NOMO-1 treated with DMSO at 0.1 percent for 48 hours (cell line): ENCODE data around the gene SULT2B1.
"Not testable (repeated sequence)": the region's sequence is repeated elsewhere in the genome, so short reads cannot be mapped to it uniquely, and the experiment has no call there.

Experiments
- DNase-seq: peaks from one replicate; lab custom pipeline; 2025; ENCODE audit not compliant: unreplicated experiment; lab: John Stamatoyannopoulos, UW

SULT2B1 gene

DNA sequence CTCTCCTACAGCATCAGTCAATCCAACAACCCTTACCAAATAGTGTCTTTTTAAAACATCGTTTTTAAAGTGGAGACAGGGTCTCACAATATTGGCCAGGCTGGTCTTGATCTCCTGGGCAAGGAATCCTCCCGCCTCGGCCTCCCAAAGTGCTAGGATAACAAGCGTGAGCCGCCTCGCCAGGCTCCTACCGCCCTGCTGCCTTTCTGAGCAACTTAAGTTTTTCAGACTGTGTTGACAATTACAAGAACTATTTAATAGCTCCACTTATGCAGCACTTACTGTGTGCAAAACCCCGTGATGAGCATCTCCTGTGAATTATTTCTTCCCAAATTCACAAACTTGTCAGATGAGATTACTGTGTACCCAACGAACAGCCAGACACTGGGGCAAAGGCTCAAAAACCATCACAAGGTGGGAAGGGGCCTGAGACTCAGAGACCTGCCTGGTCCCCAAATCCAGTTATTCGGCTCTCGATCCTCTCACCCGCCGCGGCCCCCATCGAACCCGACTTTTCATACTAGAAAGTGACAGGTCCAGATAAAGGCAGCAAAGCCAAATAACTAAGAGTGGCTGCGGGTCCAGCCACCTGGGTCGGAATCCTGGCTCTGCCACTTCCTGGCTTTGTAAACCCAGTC, 66.4 kb downstream of the SULT2B1 start:
- DNase-seq = no peak

DNA sequence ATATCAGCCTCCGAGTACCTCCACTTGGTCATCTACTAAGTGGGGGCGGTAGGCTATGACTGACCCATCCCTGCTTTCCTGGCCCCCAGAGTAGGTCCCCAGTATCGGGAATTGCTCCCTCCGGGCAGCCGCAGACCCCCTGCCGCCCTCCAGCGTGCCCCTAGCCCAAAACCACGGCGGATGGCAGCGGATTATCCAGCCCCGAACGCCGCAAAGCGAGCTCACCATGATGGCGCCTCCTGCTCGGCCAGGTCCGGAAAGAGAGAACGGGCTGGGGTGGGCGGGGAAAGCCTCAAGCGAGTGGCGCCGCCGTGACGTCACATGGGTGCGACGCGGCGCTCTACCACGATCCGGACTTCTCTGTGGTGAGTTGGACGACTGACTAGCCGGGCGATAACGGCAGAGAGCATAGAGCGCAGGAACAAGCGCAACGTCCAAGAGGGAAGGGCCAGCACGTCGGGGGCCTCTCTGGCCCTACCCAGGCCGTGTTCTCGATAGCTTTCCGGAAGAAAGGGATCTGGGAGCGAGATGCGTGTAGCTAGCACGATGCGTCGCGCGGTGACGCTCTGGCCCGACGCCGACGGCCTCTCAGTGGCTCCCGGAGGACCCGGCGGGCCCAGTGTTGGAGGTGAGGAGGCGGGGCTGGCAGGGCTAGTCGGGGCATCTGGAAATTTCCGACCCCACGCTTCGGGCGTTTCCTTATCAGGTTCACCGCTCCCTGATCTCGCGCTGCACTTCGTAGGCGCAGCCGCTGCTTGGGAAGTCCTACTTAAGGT, 67.1 kb downstream of the SULT2B1 start, which contains the start of the genes RPL18 and SPHK2:
Gene RPL18, minus strand, starts transcription at position 263 of the 776 bp plus-strand sequence. Its CDS starts 35 bp downstream, at position 228.
Gene SPHK2, plus strand, starts transcription at position 591 of the 776 bp plus-strand sequence. CDS start 1,009 bp downstream, outside the sequence.
- DNase-seq = peak; percentile 100

DNA sequence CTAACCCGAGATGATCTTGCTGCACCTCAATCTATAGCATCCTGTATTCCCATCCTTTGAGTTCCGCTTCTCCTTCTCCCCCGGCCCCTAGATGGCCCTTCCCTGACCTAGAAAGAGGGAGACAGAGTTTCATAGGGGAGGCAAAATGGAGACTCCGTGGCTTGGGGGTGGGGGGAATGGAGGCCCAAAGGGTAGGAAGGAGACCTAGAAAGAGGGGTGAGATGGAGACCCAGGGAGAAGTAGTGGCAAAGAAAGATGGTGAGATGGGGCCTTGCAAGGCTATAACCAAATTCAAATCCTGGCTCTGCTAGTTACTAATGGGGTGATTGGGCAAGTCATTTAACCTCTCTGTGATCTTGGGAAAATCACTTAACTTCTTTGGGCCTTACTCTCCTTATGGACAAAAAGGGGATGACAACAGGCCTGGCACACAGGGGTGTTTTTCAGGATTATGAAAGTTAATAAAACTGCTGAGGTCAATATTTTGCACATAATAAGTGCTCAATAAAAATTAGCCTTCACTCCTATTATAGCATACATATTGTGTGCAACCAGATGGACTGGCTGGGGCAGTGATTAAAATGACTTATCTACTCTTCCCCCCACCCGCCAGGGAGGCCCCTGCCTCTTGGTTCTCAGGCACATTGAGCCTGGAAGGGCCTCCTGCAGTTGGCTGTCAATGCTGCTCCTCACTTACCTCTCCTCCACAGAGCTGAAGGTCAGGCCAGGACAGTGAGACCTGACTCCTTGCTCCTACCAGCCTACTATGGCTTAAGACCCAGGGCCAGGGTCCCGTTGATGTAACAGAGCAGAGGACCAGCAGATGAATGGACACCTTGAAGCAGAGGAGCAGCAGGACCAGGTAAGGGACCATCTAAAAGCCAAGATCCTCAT, 68.0 kb downstream of the SULT2B1 start:
- peak; percentile 27 for DNase-seq

DNA sequence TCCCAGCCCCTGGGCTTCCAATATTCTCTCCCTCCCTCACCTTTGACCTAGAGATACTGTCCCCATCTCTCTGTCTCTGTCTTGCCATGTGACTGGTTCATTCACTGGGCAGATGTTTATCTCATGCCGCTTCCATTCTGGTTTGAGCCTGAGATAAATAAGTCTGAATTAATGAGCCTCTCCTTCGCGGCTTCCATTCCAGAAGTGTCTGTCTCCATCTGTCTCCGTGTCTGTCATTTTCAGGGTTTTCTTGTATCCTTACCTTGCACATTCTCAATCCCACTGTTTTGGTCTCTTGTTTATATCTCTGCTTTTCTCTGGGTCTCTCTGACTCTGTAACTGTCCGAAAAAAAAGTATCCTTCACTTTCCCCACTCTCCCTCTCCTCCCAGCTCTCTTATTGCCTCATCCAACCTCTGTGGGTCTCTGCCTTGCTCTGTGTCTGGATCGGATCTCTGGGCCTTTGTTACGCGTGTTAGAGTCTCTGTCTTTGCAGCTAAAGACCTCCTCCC, 71.6 kb downstream of the SULT2B1 start:
- no peak for DNase-seq

DNA sequence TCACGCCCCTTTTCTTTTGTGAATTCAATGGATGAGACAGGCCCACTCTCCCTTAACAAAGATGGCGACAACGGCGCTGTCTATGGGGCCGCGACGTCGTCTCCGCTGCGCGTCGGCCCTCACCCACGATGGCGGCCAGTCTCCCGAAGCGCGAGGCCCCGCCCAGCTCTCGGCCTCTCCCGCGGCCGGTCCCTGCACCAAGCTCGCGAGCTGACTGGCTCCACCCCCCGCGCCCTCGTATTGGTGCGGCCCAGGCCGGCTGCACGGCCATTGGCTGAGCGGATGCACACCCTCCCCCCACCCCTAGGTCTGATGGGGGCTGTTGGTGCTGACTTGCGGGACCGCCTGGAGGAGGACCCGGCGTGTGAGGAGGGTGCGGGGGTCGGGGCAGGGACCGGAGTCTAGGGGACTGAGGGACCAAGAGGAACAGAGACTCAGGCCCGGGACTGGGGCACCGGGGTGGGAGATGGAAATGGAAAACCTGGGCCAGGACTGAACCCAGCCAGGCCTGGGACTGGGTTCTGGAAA, 72.2 kb downstream of the SULT2B1 start:
- no peak for DNase-seq

DNA sequence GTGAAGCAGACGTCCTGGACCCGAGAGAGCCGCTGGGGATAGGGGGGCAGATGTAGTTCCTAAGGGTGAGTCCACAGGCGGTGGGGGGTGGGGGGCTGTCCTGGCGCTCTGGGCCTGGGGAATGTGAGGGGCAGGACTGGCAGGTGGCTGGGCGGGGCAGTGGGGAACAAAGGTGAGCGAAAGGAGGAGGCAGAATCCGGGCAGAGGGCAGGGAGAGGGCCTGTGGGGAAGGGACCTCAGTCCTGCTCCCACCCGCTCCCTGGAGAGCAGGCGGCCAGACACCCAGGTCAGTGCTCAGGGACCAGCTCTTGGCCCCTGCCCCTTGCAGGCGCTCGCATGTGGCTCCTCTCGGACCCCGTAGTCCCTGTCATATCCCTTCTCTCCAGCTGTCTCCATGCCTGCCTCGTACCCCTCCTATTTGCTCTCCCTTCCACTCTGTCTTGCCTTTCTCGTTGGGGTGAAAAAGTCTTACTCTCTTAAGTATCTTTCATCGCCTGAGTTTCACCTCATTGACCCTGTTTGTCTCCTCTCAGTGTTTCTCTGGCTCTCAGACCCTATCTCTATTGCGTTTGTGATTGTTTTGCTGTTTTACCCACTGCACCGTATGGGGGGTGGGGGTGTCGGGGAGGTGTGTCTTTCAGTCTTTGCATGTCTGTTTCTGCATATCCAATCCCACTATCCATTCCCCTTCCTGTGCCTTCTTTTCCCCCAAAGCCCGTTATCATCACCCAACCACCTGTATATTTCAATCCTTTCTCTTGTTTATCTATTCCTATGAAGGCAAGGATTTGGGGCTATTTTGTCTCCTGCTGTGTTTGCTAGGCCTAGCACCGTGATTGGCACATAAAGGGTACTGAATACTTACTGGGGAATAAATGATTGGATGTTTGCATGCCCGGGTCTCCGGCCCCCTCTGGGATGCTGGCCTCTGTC, 73.1 kb downstream of the SULT2B1 start:
- no peak for DNase-seq

DNA sequence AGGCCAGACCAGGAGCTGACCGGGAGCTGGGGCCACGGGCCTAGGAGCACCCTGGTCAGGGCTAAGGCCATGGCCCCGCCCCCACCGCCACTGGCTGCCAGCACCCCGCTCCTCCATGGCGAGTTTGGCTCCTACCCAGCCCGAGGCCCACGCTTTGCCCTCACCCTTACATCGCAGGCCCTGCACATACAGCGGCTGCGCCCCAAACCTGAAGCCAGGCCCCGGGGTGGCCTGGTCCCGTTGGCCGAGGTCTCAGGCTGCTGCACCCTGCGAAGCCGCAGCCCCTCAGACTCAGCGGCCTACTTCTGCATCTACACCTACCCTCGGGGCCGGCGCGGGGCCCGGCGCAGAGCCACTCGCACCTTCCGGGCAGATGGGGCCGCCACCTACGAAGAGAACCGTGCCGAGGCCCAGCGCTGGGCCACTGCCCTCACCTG, 73.9 kb downstream of the SULT2B1 start:
- DNase-seq = no peak

DNA sequence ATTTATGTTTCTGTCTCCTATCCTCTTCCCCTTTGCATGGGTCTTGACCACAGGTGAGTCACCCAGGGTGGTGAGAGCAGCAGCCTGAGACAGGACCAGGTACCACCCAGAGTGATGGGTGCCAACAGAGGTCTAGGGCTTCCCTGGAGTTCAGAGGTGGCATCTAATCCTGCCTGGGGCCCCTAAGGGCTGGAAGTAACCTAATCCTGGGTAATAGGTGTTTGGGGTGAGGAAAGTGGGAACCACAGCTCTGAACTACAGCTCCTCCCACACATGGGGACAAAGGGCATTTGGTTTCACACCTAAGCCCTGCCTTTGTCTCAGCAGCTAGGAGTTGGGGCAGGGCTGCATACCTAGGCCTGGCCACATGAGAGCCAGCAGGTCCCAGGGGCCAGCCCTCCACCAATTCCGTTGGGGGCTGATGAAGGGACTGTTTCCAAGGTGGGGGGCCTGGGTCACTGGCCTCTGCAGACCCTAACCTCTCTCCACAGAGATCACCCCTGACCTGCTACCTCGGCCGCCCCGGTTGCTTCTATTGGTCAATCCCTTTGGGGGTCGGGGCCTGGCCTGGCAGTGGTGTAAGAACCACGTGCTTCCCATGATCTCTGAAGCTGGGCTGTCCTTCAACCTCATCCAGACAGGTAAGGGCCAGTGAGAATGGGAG, 75.4 kb downstream of the SULT2B1 start:
- DNase-seq = peak; percentile 18

DNA sequence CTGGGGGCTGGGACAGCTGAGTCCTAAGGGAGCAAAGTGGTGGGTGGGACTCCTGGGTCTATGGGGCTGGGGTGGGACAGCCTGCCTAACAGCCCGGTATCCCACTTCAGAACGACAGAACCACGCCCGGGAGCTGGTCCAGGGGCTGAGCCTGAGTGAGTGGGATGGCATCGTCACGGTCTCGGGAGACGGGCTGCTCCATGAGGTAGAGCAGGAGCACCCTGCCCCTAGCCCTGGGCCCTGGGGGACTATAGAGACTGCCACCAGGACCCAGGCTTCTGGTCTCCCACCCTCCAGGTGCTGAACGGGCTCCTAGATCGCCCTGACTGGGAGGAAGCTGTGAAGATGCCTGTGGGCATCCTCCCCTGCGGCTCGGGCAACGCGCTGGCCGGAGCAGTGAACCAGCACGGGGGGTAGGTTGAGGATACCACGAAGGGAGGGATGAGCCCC, 75.9 kb downstream of the SULT2B1 start:
- DNase-seq = no peak

DNA sequence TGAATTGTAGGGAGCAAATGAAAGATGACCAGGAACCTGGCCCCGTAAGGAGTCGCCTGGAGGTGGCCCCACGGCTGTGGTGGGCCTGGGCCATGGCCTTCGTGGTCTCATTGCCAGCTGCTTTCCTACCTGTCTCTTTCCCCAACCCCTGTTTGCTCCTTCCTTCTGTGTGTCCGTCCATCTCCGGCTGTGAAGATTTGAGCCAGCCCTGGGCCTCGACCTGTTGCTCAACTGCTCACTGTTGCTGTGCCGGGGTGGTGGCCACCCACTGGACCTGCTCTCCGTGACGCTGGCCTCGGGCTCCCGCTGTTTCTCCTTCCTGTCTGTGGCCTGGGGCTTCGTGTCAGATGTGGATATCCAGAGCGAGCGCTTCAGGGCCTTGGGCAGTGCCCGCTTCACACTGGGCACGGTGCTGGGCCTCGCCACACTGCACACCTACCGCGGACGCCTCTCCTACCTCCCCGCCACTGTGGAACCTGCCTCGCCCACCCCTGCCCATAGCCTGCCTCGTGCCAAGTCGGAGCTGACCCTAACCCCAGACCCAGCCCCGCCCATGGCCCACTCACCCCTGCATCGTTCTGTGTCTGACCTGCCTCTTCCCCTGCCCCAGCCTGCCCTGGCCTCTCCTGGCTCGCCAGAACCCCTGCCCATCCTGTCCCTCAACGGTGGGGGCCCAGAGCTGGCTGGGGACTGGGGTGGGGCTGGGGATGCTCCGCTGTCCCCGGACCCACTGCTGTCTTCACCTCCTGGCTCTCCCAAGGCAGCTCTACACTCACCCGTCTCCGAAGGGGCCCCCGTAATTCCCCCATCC, 76.7 kb downstream of the SULT2B1 start:
- no peak for DNase-seq

DNA sequence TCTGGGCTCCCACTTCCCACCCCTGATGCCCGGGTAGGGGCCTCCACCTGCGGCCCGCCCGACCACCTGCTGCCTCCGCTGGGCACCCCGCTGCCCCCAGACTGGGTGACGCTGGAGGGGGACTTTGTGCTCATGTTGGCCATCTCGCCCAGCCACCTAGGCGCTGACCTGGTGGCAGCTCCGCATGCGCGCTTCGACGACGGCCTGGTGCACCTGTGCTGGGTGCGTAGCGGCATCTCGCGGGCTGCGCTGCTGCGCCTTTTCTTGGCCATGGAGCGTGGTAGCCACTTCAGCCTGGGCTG, 77.3 kb downstream of the SULT2B1 start:
- DNase-seq = no peak

DNA sequence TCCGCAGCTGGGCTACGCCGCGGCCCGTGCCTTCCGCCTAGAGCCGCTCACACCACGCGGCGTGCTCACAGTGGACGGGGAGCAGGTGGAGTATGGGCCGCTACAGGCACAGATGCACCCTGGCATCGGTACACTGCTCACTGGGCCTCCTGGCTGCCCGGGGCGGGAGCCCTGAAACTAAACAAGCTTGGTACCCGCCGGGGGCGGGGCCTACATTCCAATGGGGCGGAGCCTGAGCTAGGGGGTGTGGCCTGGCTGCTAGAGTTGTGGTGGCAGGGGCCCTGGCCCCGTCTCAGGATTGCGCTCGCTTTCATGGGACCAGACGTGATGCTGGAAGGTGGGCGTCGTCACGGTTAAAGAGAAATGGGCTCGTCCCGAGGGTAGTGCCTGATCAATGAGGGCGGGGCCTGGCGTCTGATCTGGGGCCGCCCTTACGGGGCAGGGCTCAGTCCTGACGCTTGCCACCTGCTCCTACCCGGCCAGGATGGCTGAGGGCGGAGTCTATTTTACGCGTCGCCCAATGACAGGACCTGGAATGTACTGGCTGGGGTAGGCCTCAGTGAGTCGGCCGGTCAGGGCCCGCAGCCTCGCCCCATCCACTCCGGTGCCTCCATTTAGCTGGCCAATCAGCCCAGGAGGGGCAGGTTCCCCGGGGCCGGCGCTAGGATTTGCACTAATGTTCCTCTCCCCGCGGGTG, 77.8 kb downstream of the SULT2B1 start:
- no peak for DNase-seq

DNA sequence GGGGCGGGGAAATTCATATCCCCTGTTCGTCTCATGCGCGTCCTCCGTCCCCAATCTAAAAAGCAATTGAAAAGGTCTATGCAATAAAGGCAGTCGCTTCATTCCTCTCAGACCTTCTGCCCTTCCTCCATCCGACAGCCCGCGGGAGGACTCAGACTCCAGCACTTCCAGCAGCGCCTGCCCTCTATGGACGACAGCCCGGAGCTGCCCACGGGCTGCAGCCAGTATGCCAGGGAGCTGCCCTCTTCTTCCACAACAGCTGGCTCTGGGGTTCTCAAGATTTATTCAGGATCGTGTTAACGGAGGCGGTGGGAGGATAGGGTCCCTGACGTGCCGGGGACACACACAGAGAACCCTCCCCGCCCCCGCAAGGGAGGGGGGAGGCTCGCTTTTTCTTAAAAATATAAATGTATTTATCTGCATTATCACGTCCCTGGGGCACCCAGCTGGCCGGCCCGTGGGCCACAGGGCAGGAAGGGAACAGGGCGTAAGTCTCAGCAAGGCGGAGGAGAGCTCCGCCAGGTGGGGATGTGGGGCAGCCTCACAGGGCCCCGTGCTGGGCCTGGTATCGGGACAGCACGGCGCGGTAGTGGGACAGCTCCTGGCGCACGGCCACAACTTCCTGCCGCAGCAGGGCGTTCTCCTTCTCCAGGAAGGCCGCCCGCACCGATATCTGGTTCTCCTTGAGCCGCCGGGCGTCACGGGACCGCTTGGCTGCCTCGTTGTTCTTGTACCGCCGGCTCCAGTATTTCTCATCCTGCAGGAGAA, 78.5 kb downstream of the SULT2B1 start:
- DNase-seq = no peak

DNA sequence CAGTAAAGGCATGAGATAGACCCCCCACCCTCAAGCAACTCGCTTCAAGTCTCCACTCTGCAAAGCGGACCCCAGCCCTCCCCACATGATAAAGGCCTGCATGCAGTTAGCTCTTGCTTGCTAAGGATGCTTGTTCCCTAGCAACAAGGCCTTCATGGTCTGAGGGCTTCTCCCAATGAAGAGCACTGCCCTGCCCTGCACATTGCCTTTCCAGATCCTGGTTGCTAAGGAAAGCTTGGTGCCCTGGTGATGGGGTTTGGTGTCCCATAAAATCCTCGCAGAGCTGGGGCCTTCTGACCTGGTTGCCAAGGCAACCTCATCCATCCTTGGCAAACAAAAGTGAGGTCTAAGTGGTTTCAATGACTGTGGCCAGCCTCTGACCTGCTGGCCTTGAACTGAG, 79.3 kb downstream of the SULT2B1 start:
- no peak for DNase-seq

DNA sequence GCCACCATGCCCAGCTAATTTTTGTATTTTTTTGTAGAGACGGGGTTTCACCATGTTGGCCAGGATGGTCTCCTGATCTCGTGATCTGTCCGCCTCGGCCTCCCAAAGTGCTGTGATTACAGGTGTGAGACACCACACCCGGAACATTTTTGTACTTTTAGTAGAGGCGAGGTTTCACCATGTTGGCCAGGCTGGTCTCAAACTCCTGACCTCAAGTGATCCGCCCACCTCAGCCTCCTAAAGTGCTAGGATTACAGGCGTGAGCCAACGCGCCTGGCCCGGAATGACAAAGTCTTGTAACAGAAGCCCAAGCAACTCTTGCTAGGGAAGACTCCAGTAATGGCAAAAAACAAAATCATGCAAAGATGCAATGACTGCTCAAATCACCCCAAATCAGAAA, 80.3 kb downstream of the SULT2B1 start:
- DNase-seq = not testable (repeated sequence)

DNA sequence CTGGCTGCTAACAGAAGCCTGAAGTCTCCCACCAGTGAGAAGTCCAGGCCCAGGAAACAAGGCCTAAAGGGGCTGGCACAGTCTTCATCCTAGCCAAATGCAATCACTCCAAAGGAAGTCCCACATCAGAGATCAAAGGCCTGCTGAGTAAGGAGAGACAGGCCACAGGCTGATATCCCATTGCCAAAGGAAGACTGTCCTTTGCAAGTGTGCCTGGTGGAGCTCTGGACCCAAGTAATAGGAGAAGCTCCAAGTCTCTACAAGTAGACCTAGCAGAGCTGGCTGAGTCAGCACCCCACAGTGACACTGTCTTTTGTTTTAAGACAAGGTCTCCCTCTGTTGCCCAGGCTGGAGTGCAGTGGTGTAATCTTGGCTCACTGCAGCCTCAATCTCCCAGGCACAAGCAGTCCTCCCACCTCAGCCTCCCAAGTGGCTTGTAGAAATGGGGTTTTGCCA, 80.7 kb downstream of the SULT2B1 start:
- no peak for DNase-seq
